H1 (cell line): ENCODE results near the gene MPC1. TPM values are rescaled to one million over a fixed set of nuclear protein-coding genes. Genes with fewer than 3 reads are reported as not detected.

ENCODE experiments used
- CTCF ChIA-PET: fragments of 300-600 bp; sonication (Branson Sonifier 250); formaldehyde crosslinking; loops from one replicate; lab custom pipeline; 2021; ENCODE audit not compliant: partially characterized antibody; lab: Charles Lee
- POLR2A ChIA-PET: fragments of 300-600 bp; sonication (Branson Sonifier 250); formaldehyde crosslinking; loops from one replicate; lab custom pipeline; 2021; ENCODE audit warnings: inconsistent platforms; ENCODE audit not compliant: partially characterized antibody; lab: Charles Lee
- DNase-seq, 2 experiments: peaks; one replicate each; pipeline versions ENCODE4 v3.0.0 to v3.0.0-alpha.2; 2010 to 2022; ENCODE audit warnings: low spot score in 2 of 2, low read depth in 1 of 2, mixed read lengths in 1 of 2
- FAIRE-seq: peaks from 2 replicates; lab custom pipeline; 2011; peaks lifted over from hg19 to GRCh38; lab: Jason Lieb, UNC
- H2AFZ ChIP-seq: 2 replicates; pipeline ENCODE4 v1.8.1; 2012; ENCODE audit warnings: low read length, inconsistent platforms
- H2AK5ac ChIP-seq: 2 replicates; pipeline ENCODE4 v1.6.1; 2013; ENCODE audit warnings: low read depth, low read length
- H2BK120ac ChIP-seq: replicated peaks from 2 replicates; pipeline ENCODE3; 2013; ENCODE audit warnings: low read depth, low read length, inconsistent platforms
- H2BK12ac ChIP-seq: 2 replicates; pipeline ENCODE4 v1.6.1; 2013; ENCODE audit warnings: low read depth, low read length
- H2BK15ac ChIP-seq: 2 replicates; pipeline ENCODE4 v1.6.1; 2013; ENCODE audit warnings: low read length
- H2BK20ac ChIP-seq: 2 replicates; pipeline ENCODE4 v1.6.1; 2013; ENCODE audit warnings: low read length
- H2BK5ac ChIP-seq: 2 replicates; pipeline ENCODE4 v1.6.1; 2013; ENCODE audit warnings: low read depth, low read length
- H3K14ac ChIP-seq: 2 replicates; pipeline ENCODE4 v1.6.1; 2013; ENCODE audit warnings: inconsistent platforms; ENCODE audit not compliant: insufficient read length
- H3K18ac ChIP-seq: 2 replicates; pipeline ENCODE4 v1.6.1; 2013; ENCODE audit warnings: low read length; ENCODE audit errors: extremely low read depth
- H3K23ac ChIP-seq: 2 replicates; pipeline ENCODE4 v1.6.1; 2013; ENCODE audit warnings: inconsistent platforms; ENCODE audit not compliant: insufficient read length
- H3K23me2 ChIP-seq: 2 replicates; pipeline ENCODE4 v1.6.1; 2013; ENCODE audit warnings: low read depth, low read length
- H3K27ac ChIP-seq: 2 replicates; pipeline ENCODE4 v1.6.1; 2011; ENCODE audit warnings: low read depth, low read length, inconsistent platforms
- H3K27me3 ChIP-seq, 4 experiments: replicated peaks in 1 of 4; 1 replicate in 1 of 4; 2 replicates in 3 of 4; pipeline versions ENCODE4 v1.6.1 to v1.8.1; 2011 to 2013; ENCODE audit warnings: low read length in 3 of 4, mild to moderate bottlenecking in 3 of 4, inconsistent platforms in 2 of 4, mixed read lengths in 2 of 4, moderate library complexity in 1 of 4; ENCODE audit not compliant: control insufficient read depth in 3 of 4, insufficient read depth in 3 of 4; ENCODE audit errors: extremely low read depth in 1 of 4
- H3K36me3 ChIP-seq, 4 experiments: 2 replicates each; pipeline versions ENCODE4 v1.6.1 to v1.8.1; 2011 to 2013; ENCODE audit warnings: mild to moderate bottlenecking in 4 of 4, low read length in 3 of 4, moderate library complexity in 2 of 4, control low read depth in 1 of 4, inconsistent platforms in 1 of 4; ENCODE audit not compliant: insufficient read depth in 4 of 4, control insufficient read depth in 2 of 4
- H3K4ac ChIP-seq: replicated peaks from 2 replicates; pipeline ENCODE3; 2013; ENCODE audit warnings: low read length, low read depth, mixed read lengths, inconsistent platforms; ENCODE audit not compliant: insufficient read length
- H3K4me1 ChIP-seq, 4 experiments: replicated peaks in 1 of 4; 1 replicate in 1 of 4; 2 replicates in 3 of 4; pipeline versions ENCODE4 v1.6.1 to v1.8.1; 2011 to 2013; ENCODE audit warnings: low read length in 3 of 4, inconsistent platforms in 2 of 4, mixed read lengths in 1 of 4; ENCODE audit not compliant: insufficient read depth in 4 of 4, control insufficient read depth in 3 of 4
- H3K4me2 ChIP-seq, 2 experiments: 2 replicates each; pipeline versions ENCODE4 v1.6.1 to v1.8.1; 2011 to 2013; ENCODE audit warnings: low read depth in 2 of 2, low read length in 2 of 2, control low read depth in 1 of 2, inconsistent platforms in 1 of 2, mild to moderate bottlenecking in 1 of 2; ENCODE audit not compliant: insufficient read depth in 1 of 2
- H3K4me3 ChIP-seq, 4 experiments: fragments of 200-600, 300-600 bp in 1 of 4; sonication (generic), shearing (Covaris generic), sonication (Bioruptor Twin) in 1 of 4; 2 replicates each; pipeline versions ENCODE4 v1.5.1 to v1.8.1; 2011 to 2016; ENCODE audit warnings: low read length in 4 of 4, low read depth in 3 of 4, control low read depth in 2 of 4, inconsistent platforms in 2 of 4, mild to moderate bottlenecking in 2 of 4, mixed read lengths in 1 of 4, moderate library complexity in 1 of 4; ENCODE audit not compliant: insufficient read depth in 2 of 4; ENCODE audit errors: extremely low read depth in 1 of 4
- H3K56ac ChIP-seq: replicated peaks from 2 replicates; pipeline ENCODE3; 2013; ENCODE audit warnings: low read depth, mild to moderate bottlenecking, mixed read lengths, low read length, inconsistent platforms; ENCODE audit not compliant: insufficient read length
- H3K79me1 ChIP-seq: 2 replicates; pipeline ENCODE4 v1.6.1; 2013; ENCODE audit warnings: low read depth, low read length, control low read depth
- H3K79me2 ChIP-seq, 2 experiments: 2 replicates each; pipeline versions ENCODE4 v1.6.1 to v1.8.1; 2012 to 2013; ENCODE audit warnings: low read length in 2 of 2, mild to moderate bottlenecking in 2 of 2, inconsistent platforms in 1 of 2; ENCODE audit not compliant: insufficient read depth in 2 of 2, control insufficient read depth in 1 of 2
- H3K9ac ChIP-seq, 4 experiments: replicated peaks in 1 of 4; 1 replicate in 1 of 4; 2 replicates in 3 of 4; pipeline versions ENCODE4 v1.6.1 to v1.8.1; 2011 to 2013; ENCODE audit warnings: low read depth in 3 of 4, low read length in 3 of 4, control low read depth in 2 of 4, mild to moderate bottlenecking in 2 of 4, moderate library complexity in 2 of 4, inconsistent platforms in 1 of 4; ENCODE audit errors: extremely low read depth in 1 of 4
- H3K9me3 ChIP-seq, 2 experiments: 2 replicates each; pipeline versions ENCODE4 v1.6.1 to v1.8.1; 2012 to 2013; ENCODE audit warnings: mild to moderate bottlenecking in 2 of 2, moderate library complexity in 2 of 2, control low read depth in 1 of 2, inconsistent platforms in 1 of 2, low read depth in 1 of 2, low read length in 1 of 2, mixed read lengths in 1 of 2; ENCODE audit not compliant: insufficient read depth in 2 of 2
- H4K20me1 ChIP-seq, 2 experiments: replicated peaks in 1 of 2; 2 replicates each; pipeline versions ENCODE3 to v1.8.1; 2011 to 2013; ENCODE audit warnings: inconsistent platforms in 2 of 2, low read length in 2 of 2, mild to moderate bottlenecking in 1 of 2; ENCODE audit not compliant: insufficient read depth in 2 of 2, control insufficient read depth in 1 of 2
- H4K5ac ChIP-seq: 2 replicates; pipeline ENCODE4 v1.6.1; 2013; ENCODE audit warnings: low read length, low read depth, mixed read lengths, inconsistent platforms; ENCODE audit not compliant: insufficient read length
- H4K8ac ChIP-seq: 2 replicates; pipeline ENCODE4 v1.8.0; 2013; ENCODE audit warnings: mild to moderate bottlenecking, moderate library complexity, low read length, inconsistent platforms; ENCODE audit not compliant: insufficient read depth; ENCODE audit errors: extremely low read depth
- H4K91ac ChIP-seq: replicated peaks from 2 replicates; pipeline ENCODE3; 2013; ENCODE audit warnings: low read length, mixed read lengths, inconsistent platforms; ENCODE audit not compliant: insufficient read length
- CBX8 ChIP-seq: fragments of 300-800, 300-1000 bp; sonication (generic); IDR thresholded peaks from 2 replicates; pipeline ENCODE4 v1.7.1; 2016; ENCODE audit warnings: low read depth, low read length, borderline replicate concordance
- KDM1A ChIP-seq: fragments of 200-600, 300-600 bp; sonication (generic); IDR thresholded peaks from 2 replicates; pipeline ENCODE4 v1.7.1; 2016; ENCODE audit warnings: mild to moderate bottlenecking, low read length, borderline replicate concordance
- NANOG ChIP-seq: IDR thresholded peaks from 2 replicates; pipeline ENCODE4 v1.6.1; 2011; ENCODE audit warnings: low read length, low read depth, mild to moderate bottlenecking, inconsistent platforms; ENCODE audit not compliant: insufficient read depth, poor library complexity, severe bottlenecking
- RAD21 ChIP-seq, 2 experiments: IDR thresholded peaks in 1 of 2; conservative IDR thresholded peaks in 1 of 2; 2 replicates each; pipeline ENCODE4 v1.6.1; 2011; ENCODE audit warnings: low read depth in 2 of 2, low read length in 2 of 2, improper control_type of control experiment in 1 of 2, inconsistent platforms in 1 of 2, mild to moderate bottlenecking in 1 of 2, moderate library complexity in 1 of 2
- RBBP5 ChIP-seq: IDR thresholded peaks from 2 replicates; pipeline ENCODE4 v1.7.1; 2012; ENCODE audit warnings: low read depth, mild to moderate bottlenecking, inconsistent platforms, low read length, moderate library complexity, borderline replicate concordance
- RNF2 ChIP-seq: fragments of 200-900, 300-1000 bp; sonication (generic); IDR thresholded peaks from 2 replicates; pipeline ENCODE4 v1.7.1; 2016; ENCODE audit warnings: borderline replicate concordance, low read depth, mild to moderate bottlenecking, antibody characterized with exemption, low read length; ENCODE audit not compliant: poor library complexity, severe bottlenecking; ENCODE audit errors: missing control alignments
- RXRA ChIP-seq: IDR thresholded peaks from 2 replicates; pipeline ENCODE4 v1.6.1; 2011; ENCODE audit warnings: low read depth, mild to moderate bottlenecking, low read length, moderate library complexity; ENCODE audit not compliant: insufficient read depth
- SP2 ChIP-seq: IDR thresholded peaks from 2 replicates; pipeline ENCODE4 v1.6.1; 2012; ENCODE audit warnings: mild to moderate bottlenecking, low read length, inconsistent platforms
- TAF1 ChIP-seq: IDR thresholded peaks from 2 replicates; pipeline ENCODE4 v1.6.1; 2011; ENCODE audit warnings: mild to moderate bottlenecking, low read depth, low read length
- WGBS, 2 experiments: shearing (Covaris generic) in 1 of 2; methylation state at CpG; one replicate each; pipeline versions ENCODE4 v1.1.6 to v1.1.7; 2013 to 2015; ENCODE audit warnings: low lambda C conversion rate in 2 of 2, mixed read lengths in 2 of 2, inconsistent platforms in 1 of 2, low coverage in 1 of 2, missing lambda C conversion rate in 1 of 2; ENCODE audit not compliant: insufficient replicate concordance in 2 of 2, insufficient coverage in 1 of 2, insufficient read length in 1 of 2; ENCODE audit errors: extremely low coverage in 1 of 2, missing lambda C conversion rate in 1 of 2; 5-methylcytosine and 5-hydroxymethylcytosine counted together
- polyA plus RNA-seq, 7 experiments: library from polyadenylated mRNA; depleted of rRNA in 3 of 7; stranded (reverse) in 5 of 7; unstranded in 2 of 7; fragments of >200 nt in 5 of 7; fragments of 200-250 nt in 2 of 7; gene quantifications; 1 replicate in 5 of 7; 2 replicates in 1 of 7; 4 replicates in 1 of 7; pipeline versions ENCODE4 v1.2.1 to v1.2.3, GENCODE V29; 2011 to 2013; ENCODE audit warnings: missing spikeins in 2 of 7, mixed read lengths in 2 of 7
- total RNA-seq: library from RNA; stranded (reverse); fragmentation: NEBNext Ultra II Directional; extraction: Animal tissue kit (Norgen Biotek cat#: 25700); gene quantifications from 2 replicates; pipeline ENCODE4 v1.2.1, GENCODE V29; 2021
- TF ChIP-seq, protein P1 (sequence below): IDR thresholded peaks from 2 replicates; pipeline ENCODE4 v1.6.1; 2012; ENCODE audit warnings: inconsistent platforms

MPC1 gene
- total and polyA plus RNA-seq, 2 of the 8 experiments (the other 6 are each of a cell fraction or from before 2014, with no cell fraction given) = 10.2 to 12.6 TPM

DNA sequence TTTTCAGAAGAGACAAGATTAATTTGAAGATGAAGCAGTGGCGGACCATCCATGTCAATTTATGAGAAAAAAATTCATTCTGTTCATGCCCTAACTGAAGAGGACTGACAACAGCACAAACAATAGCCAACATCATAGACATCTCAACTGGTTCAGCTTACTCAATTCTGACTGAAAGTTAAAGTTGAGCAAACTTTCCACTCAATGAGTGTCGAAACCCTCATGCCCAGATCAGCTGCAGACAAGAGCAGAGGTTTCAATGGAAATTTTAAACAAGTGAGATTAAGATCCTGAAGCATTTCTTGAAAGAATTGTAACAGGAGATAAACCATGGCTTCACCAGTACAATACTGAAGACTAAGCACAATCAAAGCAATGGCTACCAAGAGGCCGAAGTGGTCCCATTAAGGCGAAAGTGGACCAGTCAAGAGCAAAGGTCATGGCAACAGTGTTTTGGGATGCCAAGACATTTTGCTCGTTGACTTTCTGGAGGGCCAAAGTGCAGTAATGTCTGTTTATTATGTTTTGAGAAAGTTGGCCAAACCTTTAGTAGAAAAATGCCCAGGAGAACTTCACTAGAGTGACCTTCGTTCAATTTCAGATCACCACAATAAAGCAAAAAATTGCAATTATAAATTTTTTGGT is 34.3 kb downstream of the MPC1 start:
- no peak overlapping the region for H2BK120ac ChIP-seq
- H2BK20ac ChIP-seq = no peak overlapping the region
- no peaks in the 10 kb centered on the region for H3K9me3 ChIP-seq
- no peak overlapping the region for H3K4me3 ChIP-seq
- H3K56ac ChIP-seq = no peak overlapping the region
- H4K91ac ChIP-seq = no peak overlapping the region
- H4K8ac ChIP-seq = no peak overlapping the region
- CTCF ChIA-PET = no interaction called here
- no peak overlapping the region for H3K4me2 ChIP-seq
- peaks cover 0 to 4% (median 2%) of the 10 kb centered on the region in 4 experiments; a peak in 3 of 7 replicates for H3K4me1 ChIP-seq
- H2AK5ac ChIP-seq = no peak overlapping the region
- no peak overlapping the region for H3K4ac ChIP-seq
- no peak overlapping the region for H3K14ac ChIP-seq
- H3K18ac ChIP-seq = no peak overlapping the region
- no peaks in the 10 kb centered on the region for H3K36me3 ChIP-seq
- no peak overlapping the region for H2BK15ac ChIP-seq
- POLR2A ChIA-PET = no interaction called here
- H4K20me1 ChIP-seq = no peaks in the 10 kb centered on the region
- H3K9ac ChIP-seq = no peak overlapping the region
- no peaks in the 10 kb centered on the region for H3K79me1 ChIP-seq
- no peak overlapping the region for H3K23ac ChIP-seq
- H3K27me3 ChIP-seq = no peaks in the 10 kb centered on the region
- H3K23me2 ChIP-seq = peaks cover 2% of the 10 kb centered on the region; the same call in 1 of the 2 replicates
- FAIRE-seq = no peak
- no peak overlapping the region for H3K27ac ChIP-seq
- no peak overlapping the region for H2BK5ac ChIP-seq
- no peak overlapping the region for H2AFZ ChIP-seq
- no peak overlapping the region for H4K5ac ChIP-seq
- H2BK12ac ChIP-seq = no peak overlapping the region
- H3K79me2 ChIP-seq = no peaks in the 10 kb centered on the region
- DNase-seq = no peak
- whole genome bisulfite sequencing, 2 experiments = 90% methylated on average over 6 of the region's 6 CpGs; no CpG with 5 or more reads in 1 of the 2 experiments
- TF ChIP-seq NANOG (no peak), SP2 (no peak), RAD21 (IDR thresholded peaks at IDR 0.05 in 1 of 2, conservative IDR thresholded peaks at IDR 0.05 in 1 of 2; ENCODE audit: low read depth in 2 of 2, low read length in 2 of 2) (no peak), RXRA (no peak), CBX8 (no peak), KDM1A (no peak), RNF2 (no peak), RBBP5 (no peak), TAF1 (no peak)
- TF ChIP-seq, protein P1, sequence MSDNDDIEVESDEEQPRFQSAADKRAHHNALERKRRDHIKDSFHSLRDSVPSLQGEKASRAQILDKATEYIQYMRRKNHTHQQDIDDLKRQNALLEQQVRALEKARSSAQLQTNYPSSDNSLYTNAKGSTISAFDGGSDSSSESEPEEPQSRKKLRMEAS = no peak
